Fibroblast of the conjunctiva (primary cell): ENCODE measurements around the gene EDNRA.

Experiments used
- DNase-seq: peaks from one replicate; pipeline ENCODE4 v3.0.0-alpha.2; 2010; ENCODE audit warnings: low read depth

EDNRA gene

GRCh38 chr4:147498031-147498660 is 17.2 kb downstream of the EDNRA start:
- no peak for DNase-seq

GRCh38 chr4:147508346-147508745 is 27.4 kb downstream of the EDNRA start:
- no peak for DNase-seq

- no peak for DNase-seq
These were observed 28.5 kb downstream of the EDNRA start for GRCh38 chr4:147509386-147509785.

- no peak for DNase-seq
These were observed 30.2 kb downstream of the EDNRA start for GRCh38 chr4:147510962-147511668.

- no peak for DNase-seq
These were observed 32.2 kb downstream of the EDNRA start for GRCh38 chr4:147513091-147513490.

GRCh38 chr4:147513952-147514351 is 33.1 kb downstream of the EDNRA start:
- no peak for DNase-seq

GRCh38 chr4:147515220-147515936 is 34.5 kb downstream of the EDNRA start:
- DNase-seq, result no peak

- DNase-seq, result no peak
These were observed 35.2 kb downstream of the EDNRA start for GRCh38 chr4:147516133-147516532.

- DNase-seq, result no peak
These were observed 37.2 kb downstream of the EDNRA start for GRCh38 chr4:147518086-147518485.

GRCh38 chr4:147518846-147519767 is 38.2 kb downstream of the EDNRA start:
- peak; percentile 69 for DNase-seq

GRCh38 chr4:147524601-147525000 is 43.7 kb downstream of the EDNRA start:
- no peak for DNase-seq

GRCh38 chr4:147525494-147526271 is 44.8 kb downstream of the EDNRA start:
- DNase-seq, result no peak

- DNase-seq, result no peak
These were observed 45.4 kb downstream of the EDNRA start for GRCh38 chr4:147526272-147526654.

GRCh38 chr4:147528054-147528453 is 47.2 kb downstream of the EDNRA start:
- DNase-seq, result no peak

GRCh38 chr4:147530134-147530533 is 49.2 kb downstream of the EDNRA start:
- DNase-seq, result no peak

- no peak for DNase-seq
These were observed 49.8 kb downstream of the EDNRA start for GRCh38 chr4:147530723-147531122.

- no peak for DNase-seq
These were observed 52.0 kb downstream of the EDNRA start for GRCh38 chr4:147532896-147533295.

- DNase-seq, result no peak
These were observed 52.4 kb downstream of the EDNRA start for GRCh38 chr4:147533331-147533730.

- no peak for DNase-seq
These were observed 54.2 kb downstream of the EDNRA start for GRCh38 chr4:147535124-147535523.

- DNase-seq, result no peak
These were observed 57.8 kb downstream of the EDNRA start for GRCh38 chr4:147538711-147539110.

- no peak for DNase-seq
These were observed 59.1 kb downstream of the EDNRA start for GRCh38 chr4:147539959-147540358.
